Heart left ventricle (tissue), 16 donors: ENCODE data around the gene CTNND2. TPM values are rescaled to one million over a fixed set of nuclear protein-coding genes. Genes with fewer than 3 reads are reported as not detected.

Experiments
- ATAC-seq, 4 donors: fragments of 200-7000 bp; cut with Tn5 transposase; one replicate each; pipeline ENCODE4 v1.9.1; 2020 to 2022; ENCODE audit warnings: moderate library complexity in 4 of 4, mild to moderate bottlenecking in 3 of 4, moderate number of reproducible peaks in 1 of 4
- DNase-seq, 5 donors: peaks; one replicate each; pipeline ENCODE4 v3.0.0-alpha.2; 2020
- H3K27ac ChIP-seq, 12 donors: fragments of 200-600 bp; sonication (generic) in 4 of 12; one replicate each; pipeline versions ENCODE4 v1.5.0 to v1.8.0; 2016 to 2022; ENCODE audit warnings: mild to moderate bottlenecking in 2 of 12
- H3K27me3 ChIP-seq, 9 donors: fragments of 200-600 bp; sonication (generic) in 2 of 9; one replicate each; pipeline versions ENCODE4 v1.5.1 to v1.8.0; 2016 to 2022; ENCODE audit warnings: mild to moderate bottlenecking in 3 of 9
- H3K36me3 ChIP-seq, 9 donors: fragments of 200-600 bp; sonication (generic) in 2 of 9; one replicate each; pipeline versions ENCODE4 v1.5.0 to v1.8.0; 2018 to 2022; ENCODE audit warnings: mild to moderate bottlenecking in 2 of 9
- H3K4me1 ChIP-seq, 12 donors: fragments of 200-600 bp; sonication (generic) in 4 of 12; one replicate each; pipeline versions ENCODE4 v1.5.0 to v1.8.0; 2016 to 2022; ENCODE audit warnings: mild to moderate bottlenecking in 3 of 12
- H3K4me3 ChIP-seq, 12 donors: fragments of 200-600 bp; sonication (generic) in 4 of 12; one replicate each; pipeline versions ENCODE4 v1.5.0 to v1.8.0; 2017 to 2022; ENCODE audit warnings: mild to moderate bottlenecking in 9 of 12, moderate library complexity in 4 of 12
- H3K9me3 ChIP-seq, 12 donors: fragments of 200-600 bp; sonication (generic) in 4 of 12; one replicate each; pipeline versions ENCODE4 v1.5.0 to v1.8.0; 2016 to 2022; ENCODE audit warnings: mild to moderate bottlenecking in 1 of 12
- POLR2A ChIP-seq, 2 donors: fragments of 450-650 bp; IDR thresholded peaks; one replicate each; pipeline ENCODE4 v1.6.1; 2017; ENCODE audit warnings: antibody characterized with exemption in 2 of 2, mild to moderate bottlenecking in 2 of 2, moderate library complexity in 2 of 2
- WGBS, 4 donors: extraction: QIAGEN DNeasy Blood & Tissue Kit in 2 of 4; methylation state at CpG; one replicate each; pipeline versions ENCODE4 v1.1.5 to v1.1.7; 2013 to 2018; 5-methylcytosine and 5-hydroxymethylcytosine counted together
- intact Hi-C, 10 donors: fragments of 100-400 bp; cut with DNase I; formaldehyde crosslinking; loops; one replicate each; pipeline versions ENCODE4 v1.11.1 to v1.14.2; 2022
- polyA plus RNA-seq, 2 donors: library from polyadenylated mRNA; stranded (reverse); fragments of 200-250 nt; gene quantifications; one replicate each; pipeline ENCODE4 v1.2.3, GENCODE V29; 2013
- total RNA-seq, 9 donors: library from RNA; depleted of rRNA in 2 of 9; stranded (reverse); fragments of >200 nt in 2 of 9; fragmentation: NEBNext Ultra II Directional in 3 of 9; extraction: Animal tissue kit (Norgen Biotek cat#: 25700) in 3 of 9; gene quantifications; one replicate each; pipeline versions ENCODE4 v1.1.0 to v1.2.4, GENCODE V29; 2016 to 2023
- TF ChIP-seq, protein P1 (sequence below), 12 donors: fragments of 200-600 bp; sonication (generic) in 4 of 12; IDR thresholded peaks; one replicate each; pipeline versions ENCODE4 v1.5.0 to v1.8.0; 2018 to 2022; ENCODE audit warnings: antibody characterized with exemption in 12 of 12, mild to moderate bottlenecking in 5 of 12
- donor health status: ischemic (EF 13 %, LVEDD 7.1; RV severe dilation, severe dysfunction).
- donor health status: healthy with polysubstance abuse.
- donor health status: DM: no; HTN: yes; CAD: no.
- donor health status: DM: no; HTN: no; CAD: no.
- donor health status: ischemic (EF 25% LVEDD 6.9; RV normal size, moderate dysfunction).
- donor health status: ischemic (EF 25% LVEDD 5.7; RV mildly dilated, moderate dysfunction).
- donor health status: healthy.
- donor health status: DM: yes; HTN: yes; CAD: no.
- donor health status: ischemic (EF 35%, LVEDD 5.7; RV mildly dilated, moderate dysfunction).
- donor health status: nonischemic (EF 11% LVEDD 7.7; RV severe dilation, severe dysfunction).
- donor health status: DM: yes; HTN: yes; CAD: no.
- donor health status: PGD.
- donor health status: ischemic (EF 29% LVEDD 5.4; RV normal size, mild dysfunction).
- donor health status: nonischemic (EF 23%, LVEDD 6.1; RV moderate dilation, normal function).

CTNND2 gene
- total and polyA plus RNA-seq, 11 donors: 4.0 to 36.8 (median 20.2) TPM

- H3K4me1 ChIP-seq: peaks cover 0 to 9% (median 0%) of the 10 kb centered on the region in 12 donors
- intact Hi-C loops: loop anchor here in 7 of 10 donors (5.0 to 10.0 kb wide), 7 partner anchors 194 to 486 kb away; no protein-coding TSS in a partner anchor
These were observed 723.4 kb downstream of the CTNND2 start for GRCh38 chr5:11180890-11181289.

DNA sequence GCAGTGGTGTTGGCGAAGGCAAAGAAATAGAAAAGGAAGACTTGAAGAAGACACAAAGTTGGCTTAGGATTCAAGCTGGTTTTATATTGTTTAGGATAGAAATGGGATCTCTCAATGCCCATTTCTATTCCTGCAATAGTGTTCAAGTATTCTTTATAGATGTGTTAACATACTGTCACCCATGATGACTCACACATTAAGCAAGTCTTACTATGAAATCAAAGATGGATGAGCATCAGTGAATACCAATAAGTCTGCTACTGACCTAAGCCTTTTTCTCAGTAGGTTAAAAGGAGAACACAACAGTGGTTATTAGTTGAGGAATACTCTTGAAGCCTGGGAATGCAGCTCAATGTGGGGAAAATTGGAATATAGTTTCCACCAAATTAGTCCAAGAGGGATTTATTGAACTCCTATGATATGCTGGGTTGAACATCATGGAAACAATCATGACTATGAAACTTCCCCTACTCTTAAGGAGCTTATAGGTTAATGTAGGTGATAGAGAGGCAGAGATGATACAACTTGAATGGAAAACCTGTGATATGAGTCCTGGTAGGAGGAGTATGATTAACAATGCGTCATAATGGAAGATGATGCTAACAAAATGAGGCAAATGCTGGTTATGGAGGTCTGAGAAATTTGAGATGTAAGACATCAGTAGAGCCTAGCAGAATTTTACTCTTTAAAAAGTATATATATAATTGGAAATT lies 726.1 kb downstream of the CTNND2 start:
- DNase-seq: no peak
- Histone ChIP-seq H3K4me3 (no peak overlapping the region), H3K4me1 (peaks cover 0 to 8% (median 0%) of the 10 kb centered on the region in 12 donors), H3K27me3 (no peaks in the 10 kb centered on the region), H3K27ac (no peak overlapping the region), H3K36me3 (no peaks in the 10 kb centered on the region), H3K9me3 (no peaks in the 10 kb centered on the region)
- TF ChIP-seq, protein P1, sequence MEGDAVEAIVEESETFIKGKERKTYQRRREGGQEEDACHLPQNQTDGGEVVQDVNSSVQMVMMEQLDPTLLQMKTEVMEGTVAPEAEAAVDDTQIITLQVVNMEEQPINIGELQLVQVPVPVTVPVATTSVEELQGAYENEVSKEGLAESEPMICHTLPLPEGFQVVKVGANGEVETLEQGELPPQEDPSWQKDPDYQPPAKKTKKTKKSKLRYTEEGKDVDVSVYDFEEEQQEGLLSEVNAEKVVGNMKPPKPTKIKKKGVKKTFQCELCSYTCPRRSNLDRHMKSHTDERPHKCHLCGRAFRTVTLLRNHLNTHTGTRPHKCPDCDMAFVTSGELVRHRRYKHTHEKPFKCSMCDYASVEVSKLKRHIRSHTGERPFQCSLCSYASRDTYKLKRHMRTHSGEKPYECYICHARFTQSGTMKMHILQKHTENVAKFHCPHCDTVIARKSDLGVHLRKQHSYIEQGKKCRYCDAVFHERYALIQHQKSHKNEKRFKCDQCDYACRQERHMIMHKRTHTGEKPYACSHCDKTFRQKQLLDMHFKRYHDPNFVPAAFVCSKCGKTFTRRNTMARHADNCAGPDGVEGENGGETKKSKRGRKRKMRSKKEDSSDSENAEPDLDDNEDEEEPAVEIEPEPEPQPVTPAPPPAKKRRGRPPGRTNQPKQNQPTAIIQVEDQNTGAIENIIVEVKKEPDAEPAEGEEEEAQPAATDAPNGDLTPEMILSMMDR (IDR thresholded peaks at IDR 0.05): no peak
- TF ChIP-seq POLR2A (IDR thresholded peaks at IDR 0.05): no peak
- intact Hi-C loops: loop anchor here in 1 of 10 donors (10.0 kb wide), 1 partner anchor 313 kb away; no protein-coding TSS in a partner anchor
- 95 to 97% (median 96%) methylated on average over 2 of the region's 2 CpGs for WGBS, 4 donors
- no peak for ATAC-seq

More at GRCh38 chr5:11180890-11181289, 723.4 kb downstream of the CTNND2 start:
- Histone ChIP-seq H3K4me3 (no peak overlapping the region), H3K9me3 (no peaks in the 10 kb centered on the region), H3K36me3 (no peaks in the 10 kb centered on the region), H3K27me3 (no peaks in the 10 kb centered on the region), H3K27ac (no peak overlapping the region)
- TF ChIP-seq, protein P1 (IDR thresholded peaks at IDR 0.05): no peak
- no peak for TF ChIP-seq POLR2A (IDR thresholded peaks at IDR 0.05)
- DNase-seq (no peak), ATAC-seq (no peak)
- WGBS, 4 donors: 86 to 93% (median 89%) methylated on average over 6 of the region's 6 CpGs

DNA sequence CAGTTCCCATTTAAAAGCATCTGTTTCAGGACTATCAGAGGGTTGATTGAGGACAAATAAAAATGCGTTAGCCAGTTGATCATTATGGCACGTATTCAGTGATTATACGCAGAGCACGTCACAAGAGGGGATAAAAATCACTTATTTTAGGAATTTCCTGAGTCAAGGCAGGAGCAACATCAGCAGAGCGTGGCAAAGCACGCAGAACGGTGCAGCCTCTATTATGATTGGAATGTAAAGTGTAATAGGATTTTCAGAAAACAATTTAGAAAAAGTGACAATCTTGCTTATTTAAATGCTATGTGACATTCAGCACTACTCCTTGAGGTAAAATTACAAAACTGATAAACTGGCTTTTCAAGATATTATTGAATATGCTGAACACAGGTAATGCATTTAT lies 729.7 kb downstream of the CTNND2 start:
- Histone ChIP-seq H3K36me3 (no peaks in the 10 kb centered on the region), H3K27ac (no peak overlapping the region), H3K9me3 (no peaks in the 10 kb centered on the region), H3K27me3 (no peaks in the 10 kb centered on the region), H3K4me1 (no peaks in the 10 kb centered on the region), H3K4me3 (no peak overlapping the region)
- ATAC-seq (no peak), DNase-seq (no peak)
- TF ChIP-seq, protein P1 (IDR thresholded peaks at IDR 0.05): no peak
- TF ChIP-seq POLR2A (IDR thresholded peaks at IDR 0.05): no peak
- intact Hi-C loops: loop anchor here in 1 of 10 donors (10.0 kb wide), 1 partner anchor 310 kb away; no protein-coding TSS in a partner anchor
- 69 to 77% (median 73%) methylated on average over 7 of the region's 7 CpGs for WGBS, 4 donors

GRCh38 chr5:11172484-11172883 lies 731.8 kb downstream of the CTNND2 start:
- TF ChIP-seq POLR2A (IDR thresholded peaks at IDR 0.05): no peak
- WGBS, 4 donors: 61 to 70% (median 67%) methylated on average over 5 of the region's 5 CpGs
- Histone ChIP-seq H3K36me3 (no peaks in the 10 kb centered on the region), H3K4me1 (peaks cover 0 to 5% (median 0%) of the 10 kb centered on the region in 12 donors), H3K4me3 (no peak overlapping the region), H3K9me3 (no peaks in the 10 kb centered on the region), H3K27ac (no peak overlapping the region), H3K27me3 (no peaks in the 10 kb centered on the region)
- intact Hi-C loops: loop anchor here in 1 of 10 donors (10.0 kb wide), 1 partner anchor 308 kb away; no protein-coding TSS in a partner anchor
- ATAC-seq (no peak), DNase-seq (no peak)
